SIG-M5 treated with dmso at 0.1 percent for 504 hours (cell line): ENCODE results near the gene ANKRD33B.

Source experiments
- DNase-seq: peaks from one replicate; lab custom pipeline; 2025; ENCODE audit not compliant: unreplicated experiment; lab: John Stamatoyannopoulos, UW

The ANKRD33B gene

DNA sequence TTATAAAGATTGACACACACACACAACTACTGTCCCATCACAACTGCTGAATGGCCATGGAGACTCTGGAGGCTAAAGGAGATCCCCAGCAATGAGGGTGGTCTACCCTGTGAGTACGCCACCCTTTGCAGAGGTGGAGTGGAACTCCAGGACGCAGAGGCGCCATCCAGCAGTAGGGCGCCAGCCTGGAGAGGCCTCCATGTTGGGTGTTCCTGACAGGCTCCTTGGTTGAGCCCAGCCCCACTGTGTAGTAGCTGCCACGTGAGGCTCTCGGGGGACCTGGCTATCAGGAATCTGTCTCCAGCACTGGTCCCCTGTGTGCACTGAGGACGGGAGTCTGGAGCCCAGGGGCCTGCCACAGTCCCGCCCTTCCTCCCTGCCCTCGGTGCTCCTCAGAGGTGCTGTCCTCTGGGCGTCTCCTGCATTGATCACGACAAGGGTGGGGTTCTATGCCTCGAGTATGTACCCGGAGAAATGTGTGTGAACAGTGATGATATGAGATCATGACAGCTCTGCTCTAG lies 124.8 kb downstream of the ANKRD33B start:
- DNase-seq = no peak

DNA sequence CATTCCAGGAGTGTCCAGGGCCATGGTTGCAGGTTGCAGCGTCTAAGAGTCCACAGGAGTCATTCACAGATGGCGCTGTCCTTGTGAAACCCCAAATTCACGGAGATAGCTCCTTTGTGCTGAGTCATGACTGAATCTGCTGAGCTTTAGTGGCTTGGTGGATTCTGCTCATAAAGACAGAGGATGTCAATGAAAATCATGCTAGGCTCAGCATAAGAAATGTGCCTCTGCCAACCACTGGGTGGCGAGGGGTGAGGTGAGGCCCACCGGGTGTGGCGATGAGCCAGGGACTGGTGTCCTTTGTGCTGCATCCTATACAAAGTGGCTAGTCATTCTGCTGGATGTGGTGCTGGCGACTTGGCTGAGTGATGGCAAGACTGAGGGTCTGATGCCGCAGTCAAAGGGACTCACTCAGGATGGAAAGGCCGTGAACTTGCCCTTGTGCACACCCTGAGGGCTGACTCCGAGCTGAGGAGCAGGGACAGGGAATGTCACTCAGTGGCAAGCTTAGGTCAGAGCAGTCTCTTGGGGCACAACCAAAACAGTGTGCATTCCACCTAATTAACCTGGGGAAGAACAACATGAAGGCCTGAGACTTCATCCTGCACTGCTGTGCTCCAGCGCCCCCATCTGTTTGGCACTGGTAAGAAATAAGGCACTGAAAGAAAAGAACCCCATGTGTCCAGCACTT lies 125.7 kb downstream of the ANKRD33B start:
- DNase-seq = peak; percentile 50

DNA sequence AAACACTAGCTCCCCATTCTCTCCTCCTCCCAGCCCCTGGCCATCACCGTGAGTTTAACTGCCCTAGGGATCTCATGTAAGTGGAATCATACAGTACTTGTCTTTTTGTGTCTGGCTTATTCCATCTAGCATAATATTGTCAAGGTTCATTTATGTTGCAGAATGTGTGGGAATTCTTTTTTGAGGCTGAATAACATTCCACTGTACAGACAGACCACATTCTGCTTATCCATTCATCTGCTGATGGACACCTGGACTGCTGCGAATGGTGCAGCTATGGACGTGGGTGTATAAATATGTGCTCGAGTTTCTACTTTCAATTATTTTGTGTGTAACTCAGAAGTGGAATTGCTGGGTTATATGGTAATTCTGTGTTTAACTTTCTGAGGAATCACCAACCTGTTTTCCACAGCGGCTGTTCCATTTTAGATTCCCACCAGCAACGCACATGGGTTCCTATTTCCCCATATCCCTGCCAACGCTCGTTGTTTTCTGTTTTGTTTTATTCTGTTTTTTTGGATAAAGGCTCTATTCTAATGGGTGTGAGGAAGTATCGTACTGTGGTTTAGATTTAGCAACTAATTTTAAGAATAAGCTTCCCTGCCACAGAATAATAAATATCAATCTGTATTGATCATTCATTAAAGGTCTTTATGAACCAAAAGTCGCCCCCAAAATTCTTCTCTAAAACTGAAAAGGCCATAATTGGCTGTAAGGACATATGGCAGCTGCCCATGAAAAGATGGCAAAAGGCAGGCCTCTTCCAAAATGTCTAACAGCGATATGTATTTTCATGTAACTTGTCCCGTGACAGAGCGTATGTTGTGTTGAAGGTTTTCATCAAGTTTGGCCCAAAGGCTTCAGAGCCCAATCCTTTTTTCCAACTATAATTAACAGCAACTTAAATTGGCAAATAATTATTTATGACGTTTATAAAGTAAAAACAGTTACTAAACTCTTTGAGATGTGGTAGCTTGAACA lies 126.9 kb downstream of the ANKRD33B start:
- DNase-seq = no peak

DNA sequence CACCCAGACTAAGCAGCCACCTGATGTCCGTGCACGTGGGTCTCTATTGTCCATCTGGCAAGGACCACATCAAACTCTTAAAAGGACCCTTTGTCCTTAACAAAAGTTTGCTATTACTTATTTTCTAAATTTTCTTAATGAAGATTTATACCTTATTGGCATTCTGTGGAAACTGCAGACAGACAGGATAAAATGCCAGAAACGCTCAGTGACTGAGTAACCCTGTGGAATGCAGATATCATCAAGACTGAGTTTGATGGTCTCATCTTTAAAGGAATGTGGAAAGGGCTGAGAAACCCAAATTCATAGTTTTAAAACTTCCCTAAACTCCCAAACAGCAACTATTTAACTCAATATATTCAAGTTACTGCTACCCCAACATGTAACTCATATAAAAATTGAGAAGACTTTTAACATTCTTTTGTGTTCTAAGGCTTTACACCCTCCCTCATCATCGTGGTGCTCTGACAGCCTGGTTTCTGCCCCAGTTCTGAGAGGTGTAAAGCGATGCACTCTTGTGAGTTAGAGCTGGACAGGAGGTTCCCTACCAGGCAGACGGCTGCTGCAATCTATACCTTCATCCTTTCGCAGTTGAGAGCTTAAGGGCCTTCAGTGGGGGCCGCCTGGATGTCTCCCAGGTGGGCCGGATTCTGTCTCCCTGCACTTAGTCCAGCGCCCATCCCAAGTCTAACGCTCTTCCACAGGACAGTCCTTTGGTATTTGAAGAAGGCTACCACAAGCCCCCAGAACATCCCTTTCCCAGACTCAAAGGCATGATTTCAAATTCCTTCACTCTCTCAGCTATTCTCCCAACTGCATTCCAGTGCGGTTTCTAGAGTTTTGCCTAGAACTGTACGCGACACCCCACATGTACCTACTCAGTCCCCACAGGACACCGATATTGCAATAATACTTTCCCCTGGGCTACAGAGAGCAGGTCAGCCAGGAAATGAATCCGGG lies 128.2 kb downstream of the ANKRD33B start:
- no peak for DNase-seq

DNA sequence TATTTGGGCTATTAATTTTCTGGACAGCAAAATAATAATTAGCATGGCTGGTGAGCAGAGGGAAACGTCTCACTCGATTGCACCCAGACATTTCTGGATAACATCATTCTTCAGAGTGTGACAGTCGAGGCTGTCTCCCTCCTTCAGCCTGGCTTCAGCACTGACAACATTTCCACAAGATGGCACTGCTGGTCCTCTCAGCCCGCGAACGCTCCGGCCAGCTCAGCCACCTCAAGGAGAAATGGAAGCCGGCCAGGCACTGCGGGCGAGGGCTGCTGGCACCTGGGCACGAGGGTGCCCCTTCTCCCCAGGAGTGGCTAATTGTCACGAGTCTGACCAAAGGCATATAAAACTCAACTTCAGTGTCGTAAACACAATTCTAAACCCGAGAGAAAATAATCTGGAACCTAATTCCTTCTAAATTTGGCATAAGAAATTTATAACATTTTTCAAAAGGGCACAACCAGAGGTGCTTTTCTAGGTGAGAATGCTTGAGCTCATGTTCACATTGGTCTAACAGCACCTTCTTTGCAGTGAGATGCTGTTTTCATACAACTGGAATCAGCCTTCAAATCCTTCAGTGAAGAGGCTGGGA lies 131.3 kb downstream of the ANKRD33B start:
- DNase-seq = peak; percentile 40

DNA sequence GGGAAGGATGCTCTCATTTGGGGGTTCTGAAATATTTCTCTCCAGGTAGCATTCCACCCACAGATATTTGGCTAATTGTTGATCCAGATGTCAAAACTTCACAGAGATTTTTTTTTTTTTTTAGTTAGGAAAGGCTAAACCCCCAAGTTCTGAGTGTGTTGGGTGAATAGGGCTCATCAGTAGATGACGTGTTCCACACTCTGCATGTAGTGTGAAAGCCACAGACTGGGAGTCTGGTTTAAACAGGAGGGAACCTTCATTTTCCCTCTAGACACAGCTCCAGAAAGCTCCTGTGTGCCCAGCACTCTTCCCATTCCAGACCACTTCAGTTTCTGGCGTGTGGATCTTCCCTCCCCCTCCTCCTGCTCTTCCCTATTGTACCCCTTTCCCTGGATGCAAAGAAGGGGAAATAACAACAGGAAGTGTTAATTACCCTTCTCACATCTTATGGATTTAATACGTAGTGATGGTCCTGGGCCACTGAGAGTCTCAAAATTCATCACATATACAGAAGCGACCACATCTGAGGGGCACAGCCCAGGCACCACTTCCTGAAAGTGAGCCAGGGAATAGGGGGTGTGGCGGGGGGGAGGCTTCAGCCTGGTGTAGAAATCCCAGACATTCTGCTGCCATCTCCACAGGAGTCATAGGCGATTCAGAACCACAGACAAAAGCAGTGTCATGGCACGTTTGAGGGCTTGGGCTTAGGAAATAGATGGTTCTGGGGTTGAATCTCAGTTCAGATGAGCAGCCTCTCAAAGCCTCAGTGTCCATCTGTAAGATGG lies 132.1 kb downstream of the ANKRD33B start:
- no peak for DNase-seq

DNA sequence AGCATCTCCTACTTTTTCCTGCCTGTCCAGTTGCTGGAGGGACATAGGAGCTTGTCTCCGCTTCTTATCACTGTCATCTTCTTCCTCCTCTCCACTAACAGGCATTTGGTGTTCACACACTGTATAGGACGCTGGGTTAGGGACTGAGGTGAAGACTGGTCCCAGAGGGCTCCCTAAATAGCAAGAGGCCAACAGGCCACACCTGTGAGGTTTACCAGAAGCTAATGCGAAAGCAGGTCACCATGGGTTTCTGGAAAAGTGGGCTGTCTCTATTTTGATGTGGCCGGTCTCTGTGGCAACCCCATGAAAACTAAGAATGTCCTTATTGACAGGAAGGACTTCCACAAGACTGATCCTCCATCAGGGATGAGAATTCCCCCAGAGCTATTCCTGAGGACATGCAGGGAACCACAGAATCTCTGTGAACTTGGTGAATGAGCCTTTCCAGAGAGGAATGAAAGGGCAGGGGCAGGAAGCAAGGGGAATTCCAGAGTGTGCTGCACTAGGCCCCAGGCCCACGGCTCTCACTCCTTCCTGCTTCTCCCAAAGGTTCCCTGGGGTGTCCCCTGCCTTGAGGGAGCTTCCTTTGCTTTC lies 135.5 kb downstream of the ANKRD33B start:
- no peak for DNase-seq

DNA sequence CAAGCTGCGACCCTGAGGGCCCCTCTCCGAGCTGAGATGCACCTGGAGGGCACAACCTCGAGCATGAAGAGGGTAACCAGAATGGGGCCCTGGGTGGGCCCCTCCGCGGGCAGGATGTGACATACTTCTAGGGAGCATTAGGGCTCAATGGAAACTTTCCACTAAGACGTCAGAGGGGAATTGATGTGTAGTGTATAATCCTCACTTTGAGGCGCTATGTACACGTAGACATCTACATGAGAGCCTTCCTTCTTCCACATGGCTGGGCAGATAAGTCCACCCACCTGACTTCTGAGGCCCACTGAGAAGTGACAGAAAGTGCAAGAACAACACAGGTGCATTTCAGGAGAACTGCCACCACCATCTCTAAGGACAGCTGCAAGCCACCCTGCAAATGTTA lies 136.1 kb downstream of the ANKRD33B start:
- DNase-seq = no peak

DNA sequence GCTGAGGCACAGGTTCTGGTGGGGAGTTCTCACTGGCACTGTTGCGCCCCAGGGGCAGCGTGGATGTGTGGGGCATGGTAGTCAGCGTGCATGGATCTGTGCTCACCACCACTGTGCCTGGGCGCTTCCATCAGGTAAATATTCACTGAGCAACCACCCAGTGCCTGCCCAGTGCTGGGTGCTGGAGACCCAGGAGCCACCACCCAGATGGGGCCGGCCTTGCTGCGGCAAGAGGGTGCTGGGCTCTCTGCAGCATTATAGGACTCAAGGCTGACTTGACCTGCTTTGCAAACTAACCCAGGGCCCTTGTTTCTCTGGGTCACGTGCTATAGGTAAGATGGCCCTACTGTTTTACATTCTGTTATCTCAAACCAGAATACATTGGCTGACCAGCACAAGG lies 136.6 kb downstream of the ANKRD33B start:
- no peak for DNase-seq

DNA sequence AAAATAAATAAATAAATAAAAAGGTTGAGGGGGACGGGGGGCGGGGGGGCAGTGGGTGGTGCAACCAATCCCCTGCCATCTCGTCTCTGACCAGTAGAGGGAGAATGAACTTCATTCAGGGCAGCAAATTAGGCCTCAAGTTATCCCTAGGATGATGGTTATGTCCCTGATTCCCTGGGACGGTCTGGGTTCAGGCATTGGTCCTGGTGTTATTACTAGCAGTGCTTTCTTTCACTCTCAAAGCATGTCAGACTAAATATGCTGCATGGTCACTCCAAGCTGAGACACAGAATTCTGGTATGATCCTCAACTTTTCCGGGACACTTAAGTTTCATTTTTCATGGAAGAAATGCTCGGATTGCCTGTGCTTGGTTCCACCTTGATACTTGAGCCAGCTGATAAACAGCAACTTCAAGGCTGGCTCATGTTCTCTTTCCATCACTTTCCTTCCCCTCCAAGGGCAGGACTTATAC lies 137.7 kb downstream of the ANKRD33B start:
- peak; percentile 38 for DNase-seq

DNA sequence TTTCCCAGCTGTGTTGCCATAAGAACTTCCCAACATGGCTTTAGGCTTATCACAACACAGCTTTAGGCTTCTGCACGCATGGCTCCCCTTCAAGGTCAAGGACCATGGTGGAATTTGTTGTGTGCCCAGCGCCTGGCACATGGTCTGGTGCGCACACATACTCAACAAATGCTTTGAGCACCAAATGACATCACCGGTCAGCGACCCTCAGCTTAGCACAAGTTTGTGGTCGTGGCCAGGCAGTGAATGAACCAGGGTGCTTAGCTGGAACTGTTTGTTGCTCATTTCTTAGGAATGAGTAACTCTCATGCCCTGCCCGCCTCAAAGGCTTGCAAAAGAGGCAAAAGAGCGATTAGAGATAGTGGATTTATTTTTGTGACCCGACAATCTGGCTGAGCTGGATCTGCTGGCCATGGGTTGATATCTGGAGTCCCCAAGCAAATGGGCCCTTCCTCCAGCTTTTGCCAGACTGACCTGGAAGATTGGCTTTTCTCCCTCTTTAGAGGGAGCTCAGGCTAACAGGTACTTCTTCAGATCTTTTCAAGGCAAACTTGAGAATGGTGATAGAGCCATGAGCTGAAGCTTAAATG lies 138.3 kb downstream of the ANKRD33B start:
- DNase-seq = no peak

DNA sequence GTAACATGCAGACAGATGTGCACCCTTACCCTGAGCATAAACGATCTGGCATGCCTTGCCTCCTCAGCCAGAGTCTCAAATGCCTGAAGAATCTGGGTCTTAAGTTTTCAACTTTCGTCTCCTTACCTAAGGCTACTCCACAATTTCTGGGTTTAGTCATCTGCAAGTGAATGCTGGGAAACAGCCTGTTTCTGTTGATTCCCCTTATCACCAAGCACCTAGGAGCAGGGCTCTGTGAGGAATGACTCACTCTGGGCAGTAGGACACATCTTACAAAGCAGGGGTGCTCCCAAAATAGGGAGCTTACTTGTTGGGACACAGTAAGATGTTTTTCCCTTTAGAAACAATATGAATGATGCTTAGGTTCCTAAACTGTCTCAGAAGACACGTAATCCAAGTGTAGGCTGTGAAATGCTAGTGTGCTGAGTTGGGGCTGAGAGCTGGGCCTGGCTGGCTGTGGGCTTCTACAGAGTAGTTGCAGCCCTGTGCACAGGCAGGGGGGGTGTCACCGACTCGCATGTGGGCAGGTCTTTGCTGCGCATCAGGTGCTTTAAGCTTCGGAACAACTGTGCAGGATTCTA lies 139.1 kb downstream of the ANKRD33B start:
- DNase-seq = no peak

DNA sequence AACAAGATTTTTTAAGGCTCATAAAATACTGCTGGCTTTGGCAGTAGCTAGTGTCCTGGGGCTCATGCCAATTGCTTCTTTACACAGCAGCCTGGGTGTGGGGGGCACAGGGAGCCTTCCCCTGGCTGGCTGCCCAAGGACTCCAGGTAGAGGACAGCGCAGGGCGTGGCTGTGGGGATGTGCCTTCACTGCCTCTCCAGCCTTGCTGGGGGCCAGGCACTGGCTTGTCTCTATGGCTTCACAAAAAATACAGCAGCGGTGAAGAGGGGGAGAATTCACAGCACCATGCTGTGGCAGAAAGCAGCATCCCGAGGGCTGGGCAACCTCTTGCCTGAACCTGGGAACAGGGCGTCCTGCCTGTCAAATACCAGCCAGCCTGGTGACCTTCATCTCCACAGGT lies 139.8 kb downstream of the ANKRD33B start:
- no peak for DNase-seq

DNA sequence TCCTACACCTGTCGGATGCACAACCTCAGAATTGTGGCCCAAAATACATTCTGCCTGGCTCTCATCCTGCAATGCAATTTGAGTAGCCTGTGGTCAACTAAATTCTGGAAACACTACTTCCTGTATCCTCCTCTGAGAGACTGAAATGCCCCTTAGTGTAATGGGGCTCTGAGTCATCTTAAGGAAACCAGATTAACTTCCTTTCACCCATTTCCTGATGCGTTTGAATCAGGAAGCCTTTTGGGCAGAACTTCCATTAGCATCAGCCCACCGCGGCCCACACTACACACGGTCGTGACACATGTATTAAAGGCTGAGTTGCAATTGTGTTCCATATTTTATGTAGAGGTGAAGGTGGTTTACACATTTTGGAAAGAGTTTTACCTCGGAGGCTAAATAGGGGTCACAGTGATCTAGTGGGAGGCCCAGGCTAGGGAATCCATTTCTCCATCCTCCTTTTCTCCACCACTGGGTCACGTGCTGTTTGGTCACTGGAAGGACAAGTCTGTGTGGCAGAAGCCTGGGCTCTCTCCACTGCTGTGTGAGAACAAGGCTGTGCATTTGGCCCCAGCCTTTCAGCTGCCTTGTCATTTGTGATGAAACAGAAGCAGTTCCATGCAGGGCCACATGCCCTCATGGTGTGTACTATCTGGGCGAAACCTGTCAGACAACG lies 141.2 kb downstream of the ANKRD33B start:
- DNase-seq = peak; percentile 51

DNA sequence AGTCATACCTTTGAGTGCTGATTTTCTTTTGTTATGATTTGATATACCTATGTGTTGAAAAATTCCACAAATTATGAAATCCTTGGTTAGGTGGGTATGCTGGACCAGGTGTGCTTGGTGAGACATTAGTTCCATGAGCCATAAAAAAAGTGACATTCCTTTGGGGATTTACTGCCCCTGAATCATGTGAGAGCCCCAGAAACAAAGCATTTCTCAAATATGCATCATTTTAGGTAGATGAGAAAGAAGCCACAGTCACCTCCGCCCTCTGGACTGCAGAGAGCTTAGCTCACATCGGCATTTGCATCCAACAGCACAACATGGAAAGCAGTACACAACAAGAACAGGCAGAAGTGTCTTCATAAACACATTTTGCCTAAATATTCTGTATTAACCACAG lies 141.9 kb downstream of the ANKRD33B start:
- no peak for DNase-seq

DNA sequence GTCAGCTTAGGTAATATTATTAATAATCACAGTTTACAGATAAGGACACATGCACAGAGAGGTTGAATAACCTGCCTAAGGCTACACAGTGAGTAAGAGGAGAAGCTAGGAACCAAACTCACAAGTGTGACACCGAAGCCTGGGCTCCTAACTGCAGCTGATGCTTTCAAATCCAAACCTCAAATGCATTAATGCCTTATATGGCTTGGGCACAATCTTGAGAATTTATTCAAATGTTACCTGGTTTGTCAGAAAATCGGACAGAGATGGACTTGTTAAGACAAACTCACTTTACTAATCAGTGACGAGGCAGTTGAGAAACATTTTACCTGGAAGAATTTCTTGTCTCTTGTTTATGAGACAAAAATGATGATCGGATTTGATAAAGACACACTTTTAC lies 142.5 kb downstream of the ANKRD33B start:
- DNase-seq = no peak
